NB4 (cell line): ENCODE results near the gene SMAD7.

Experiments used
- POLR2A ChIP-seq: IDR thresholded peaks from 2 replicates; pipeline ENCODE4 v1.6.1; 2011; ENCODE audit warnings: mild to moderate bottlenecking; ENCODE audit not compliant: insufficient read length; ENCODE audit errors: extremely low read depth
- TF ChIP-seq, protein P1 (sequence below): IDR thresholded peaks from one replicate; pipeline ENCODE4 v1.5.1; 2012; ENCODE audit warnings: low read depth, low read length

- TF ChIP-seq, protein P1, sequence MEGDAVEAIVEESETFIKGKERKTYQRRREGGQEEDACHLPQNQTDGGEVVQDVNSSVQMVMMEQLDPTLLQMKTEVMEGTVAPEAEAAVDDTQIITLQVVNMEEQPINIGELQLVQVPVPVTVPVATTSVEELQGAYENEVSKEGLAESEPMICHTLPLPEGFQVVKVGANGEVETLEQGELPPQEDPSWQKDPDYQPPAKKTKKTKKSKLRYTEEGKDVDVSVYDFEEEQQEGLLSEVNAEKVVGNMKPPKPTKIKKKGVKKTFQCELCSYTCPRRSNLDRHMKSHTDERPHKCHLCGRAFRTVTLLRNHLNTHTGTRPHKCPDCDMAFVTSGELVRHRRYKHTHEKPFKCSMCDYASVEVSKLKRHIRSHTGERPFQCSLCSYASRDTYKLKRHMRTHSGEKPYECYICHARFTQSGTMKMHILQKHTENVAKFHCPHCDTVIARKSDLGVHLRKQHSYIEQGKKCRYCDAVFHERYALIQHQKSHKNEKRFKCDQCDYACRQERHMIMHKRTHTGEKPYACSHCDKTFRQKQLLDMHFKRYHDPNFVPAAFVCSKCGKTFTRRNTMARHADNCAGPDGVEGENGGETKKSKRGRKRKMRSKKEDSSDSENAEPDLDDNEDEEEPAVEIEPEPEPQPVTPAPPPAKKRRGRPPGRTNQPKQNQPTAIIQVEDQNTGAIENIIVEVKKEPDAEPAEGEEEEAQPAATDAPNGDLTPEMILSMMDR, result no peak
- TF ChIP-seq POLR2A, result no peak
Observed at GRCh38 chr18:48913201-48913600, 37.6 kb downstream of the SMAD7 start.
